Measurements from ENCODE around the gene EVI2A. TPM values are rescaled to one million over a fixed set of nuclear protein-coding genes. Genes with fewer than 3 reads are reported as not detected.
"Not testable (repeated sequence)": the region's sequence is repeated elsewhere in the genome, so short reads cannot be mapped to it uniquely, and the experiment has no call there.

The EVI2A gene
- total RNA-seq, 1 donor: 191 TPM

DNA sequence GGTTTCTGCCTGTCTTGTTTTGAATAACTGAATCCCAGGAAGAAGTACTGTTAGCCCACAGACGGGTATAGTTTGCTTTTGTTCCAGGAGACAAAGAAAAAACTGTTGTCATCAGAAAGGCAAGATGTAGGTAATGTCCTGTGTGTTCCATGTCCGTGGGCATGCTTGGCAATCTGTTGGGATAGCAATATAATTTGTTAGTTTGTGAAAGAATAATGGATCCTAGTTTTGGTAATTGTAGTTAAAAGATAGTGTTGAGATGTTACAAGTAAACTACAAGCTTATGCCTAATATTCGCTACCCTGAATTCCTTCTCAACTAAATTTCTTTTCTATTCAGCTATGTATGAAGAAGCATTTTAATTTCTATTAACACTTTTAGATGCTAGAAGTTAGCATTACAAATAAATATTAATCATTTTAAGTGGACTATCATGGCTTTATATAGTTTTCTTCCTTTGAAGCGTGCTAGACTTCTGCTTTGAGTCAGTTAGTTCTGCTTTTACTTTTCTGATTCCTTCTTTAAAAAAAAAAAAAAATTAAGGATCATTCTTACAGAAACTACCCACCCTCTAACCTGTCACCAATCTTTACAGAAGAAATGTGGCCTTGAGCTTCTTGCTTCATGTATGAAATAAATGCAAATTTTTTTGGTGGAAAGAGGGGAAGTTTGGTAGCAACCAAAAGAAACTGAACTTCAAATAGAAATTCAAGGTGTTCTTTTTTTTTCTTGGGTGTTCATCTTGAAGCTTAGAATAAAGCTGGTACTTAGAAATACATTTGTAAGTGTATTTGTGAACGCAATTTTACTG, 2.4 kb downstream of the EVI2A start:
- Histone ChIP-seq H3K79me2 (ENCODE audit: insufficient read depth, low read length) (peaks cover 22% of the 10 kb centered on the region), H3K36me3 (ENCODE audit: insufficient read depth, low read length) (no peaks in the 10 kb centered on the region), H3K4me3 (ENCODE audit: insufficient read depth, low read length) (no peak overlapping the region), H2AFZ (ENCODE audit: low read length) (no peak overlapping the region), H3K27me3 (ENCODE audit: insufficient read depth, low read length) (no peaks in the 10 kb centered on the region), H3K4me1 (ENCODE audit: insufficient read depth, low read length) (peaks cover 25% of the 10 kb centered on the region), H3K4me2 (ENCODE audit: insufficient read depth, low read length) (peak overlapping the region; percentile 10), H4K20me1 (ENCODE audit: insufficient read depth, low read length) (no peaks in the 10 kb centered on the region), H3K27ac (ENCODE audit: low read depth, low read length) (peak overlapping the region; percentile 54), H3K9me3 (ENCODE audit: low read depth, low read length) (no peaks in the 10 kb centered on the region)
- TF ChIP-seq, protein P1, sequence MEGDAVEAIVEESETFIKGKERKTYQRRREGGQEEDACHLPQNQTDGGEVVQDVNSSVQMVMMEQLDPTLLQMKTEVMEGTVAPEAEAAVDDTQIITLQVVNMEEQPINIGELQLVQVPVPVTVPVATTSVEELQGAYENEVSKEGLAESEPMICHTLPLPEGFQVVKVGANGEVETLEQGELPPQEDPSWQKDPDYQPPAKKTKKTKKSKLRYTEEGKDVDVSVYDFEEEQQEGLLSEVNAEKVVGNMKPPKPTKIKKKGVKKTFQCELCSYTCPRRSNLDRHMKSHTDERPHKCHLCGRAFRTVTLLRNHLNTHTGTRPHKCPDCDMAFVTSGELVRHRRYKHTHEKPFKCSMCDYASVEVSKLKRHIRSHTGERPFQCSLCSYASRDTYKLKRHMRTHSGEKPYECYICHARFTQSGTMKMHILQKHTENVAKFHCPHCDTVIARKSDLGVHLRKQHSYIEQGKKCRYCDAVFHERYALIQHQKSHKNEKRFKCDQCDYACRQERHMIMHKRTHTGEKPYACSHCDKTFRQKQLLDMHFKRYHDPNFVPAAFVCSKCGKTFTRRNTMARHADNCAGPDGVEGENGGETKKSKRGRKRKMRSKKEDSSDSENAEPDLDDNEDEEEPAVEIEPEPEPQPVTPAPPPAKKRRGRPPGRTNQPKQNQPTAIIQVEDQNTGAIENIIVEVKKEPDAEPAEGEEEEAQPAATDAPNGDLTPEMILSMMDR (IDR thresholded peaks at IDR 0.05; ENCODE audit: extremely low read depth, low read depth, low read length): no peak
- DNase-seq (ENCODE audit: insufficient read length, low spot score, missing footprints): no peak

DNA sequence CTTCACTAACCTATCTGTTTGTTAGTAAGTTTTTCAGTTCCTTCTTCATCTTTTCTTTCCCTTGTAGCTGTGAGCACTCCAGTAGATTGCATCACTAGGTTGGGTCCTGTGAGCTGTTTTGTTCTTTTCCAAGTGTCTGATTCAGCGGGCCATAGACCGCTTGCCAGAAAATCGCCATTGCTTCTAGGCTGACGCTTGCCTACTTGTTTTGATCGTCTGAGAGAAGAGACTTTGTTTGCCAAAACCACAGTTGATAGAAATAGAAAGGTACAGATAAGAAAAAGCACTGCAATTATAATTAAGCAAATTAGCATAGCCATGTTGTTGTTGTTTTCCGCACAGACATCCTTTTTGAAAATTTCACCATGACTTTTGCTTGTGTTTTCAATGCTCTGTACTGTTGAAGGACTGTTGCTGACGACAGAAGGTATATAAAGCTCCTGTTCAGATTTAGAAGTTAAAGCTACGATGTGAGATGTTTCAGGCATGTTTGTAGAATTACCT, 3.1 kb downstream of the EVI2A start:
- TF ChIP-seq, protein P1 (IDR thresholded peaks at IDR 0.05; ENCODE audit: extremely low read depth, low read depth, low read length): no peak
- Histone ChIP-seq H3K27me3 (ENCODE audit: insufficient read depth, low read length) (no peaks in the 10 kb centered on the region), H4K20me1 (ENCODE audit: insufficient read depth, low read length) (no peaks in the 10 kb centered on the region), H3K79me2 (ENCODE audit: insufficient read depth, low read length) (peaks cover 22% of the 10 kb centered on the region), H3K36me3 (ENCODE audit: insufficient read depth, low read length) (no peaks in the 10 kb centered on the region), H3K4me3 (ENCODE audit: insufficient read depth, low read length) (peak overlapping the region; percentile 9), H3K4me1 (ENCODE audit: insufficient read depth, low read length) (peaks cover 32% of the 10 kb centered on the region), H3K27ac (ENCODE audit: low read depth, low read length) (peak overlapping the region; percentile 54), H3K4me2 (ENCODE audit: insufficient read depth, low read length) (peak overlapping the region; percentile 10), H2AFZ (ENCODE audit: low read length) (no peak overlapping the region), H3K9me3 (ENCODE audit: low read depth, low read length) (no peaks in the 10 kb centered on the region)
- no peak for DNase-seq (ENCODE audit: insufficient read length, low spot score, missing footprints)

DNA sequence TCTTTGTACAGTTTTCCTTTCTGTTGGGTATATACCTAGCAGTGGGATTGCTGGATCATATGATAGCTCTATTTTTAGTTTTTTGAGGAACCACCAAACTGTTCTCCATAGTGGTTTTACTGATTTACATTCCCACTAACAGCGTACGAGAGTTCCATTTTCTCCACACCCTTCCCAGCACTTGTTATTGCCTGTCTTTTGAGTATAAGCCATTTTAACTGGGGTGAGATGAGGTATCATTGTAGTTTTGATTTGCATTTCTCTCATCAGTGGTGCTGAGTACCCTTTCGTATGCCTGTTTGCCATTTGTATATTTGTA, 6.7 kb downstream of the EVI2A start:
- no peaks in the 10 kb centered on the region for H3K9me3 ChIP-seq (ENCODE audit: low read depth, low read length)
- TF ChIP-seq, protein P1 (IDR thresholded peaks at IDR 0.05; ENCODE audit: extremely low read depth, low read depth, low read length): no peak
- H3K27ac ChIP-seq (ENCODE audit: low read depth, low read length): no peak overlapping the region
- no peaks in the 10 kb centered on the region for H3K36me3 ChIP-seq (ENCODE audit: insufficient read depth, low read length)
- H3K27me3 ChIP-seq (ENCODE audit: insufficient read depth, low read length): no peaks in the 10 kb centered on the region
- H3K79me2 ChIP-seq (ENCODE audit: insufficient read depth, low read length): peaks cover 22% of the 10 kb centered on the region
- H2AFZ ChIP-seq (ENCODE audit: low read length): no peak overlapping the region
- H4K20me1 ChIP-seq (ENCODE audit: insufficient read depth, low read length): no peaks in the 10 kb centered on the region
- no peak for DNase-seq (ENCODE audit: insufficient read length, low spot score, missing footprints)
- no peak overlapping the region for H3K4me3 ChIP-seq (ENCODE audit: insufficient read depth, low read length)
- peaks cover 21% of the 10 kb centered on the region for H3K4me1 ChIP-seq (ENCODE audit: insufficient read depth, low read length)
- H3K4me2 ChIP-seq (ENCODE audit: insufficient read depth, low read length): no peak overlapping the region

DNA sequence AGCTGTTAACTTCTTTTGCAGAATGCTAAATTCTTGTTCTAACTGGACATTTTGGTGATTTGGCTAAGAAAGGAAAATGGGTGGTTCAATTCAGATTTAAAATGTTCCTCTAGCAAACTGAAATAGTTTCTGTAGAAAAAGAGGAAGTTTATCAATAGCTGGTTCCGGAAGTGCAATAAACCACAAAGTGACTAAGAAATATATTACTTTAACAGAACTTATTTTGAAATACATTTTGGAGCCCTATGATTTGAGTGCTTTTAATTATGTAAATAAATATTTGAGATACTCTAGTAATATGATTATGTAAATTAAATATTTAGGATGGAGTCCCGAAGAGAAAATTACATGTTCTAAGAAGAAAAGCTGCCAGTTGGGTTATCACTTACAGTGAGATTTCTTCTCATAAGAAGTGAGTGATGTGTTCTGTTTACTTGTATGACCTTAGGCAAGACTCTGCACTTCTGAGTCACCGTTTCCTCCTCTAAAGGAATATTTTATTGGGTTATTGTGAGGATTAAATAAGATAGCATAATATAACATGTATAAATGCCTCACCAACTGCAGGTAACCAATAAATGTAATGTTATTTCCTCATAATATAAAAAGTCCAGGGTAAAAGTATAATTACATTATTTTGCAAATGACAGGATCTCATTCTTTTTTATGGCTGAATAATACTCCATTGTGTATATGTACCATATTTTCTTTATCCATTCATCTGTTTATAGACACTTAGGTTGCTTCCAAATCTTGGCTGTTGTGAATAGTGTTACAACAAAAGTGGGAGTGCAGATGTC, 7.2 kb downstream of the EVI2A start, which contains the start of gene EVI2B:
EVI2B (minus strand) TSS at position 73 of the 800 bp plus-strand sequence. CDS start 8,445 bp downstream, outside the sequence.
- peak within 1 kb of the TSS; percentile 55 for H3K4me2 ChIP-seq (ENCODE audit: insufficient read depth, low read length)
- TF ChIP-seq, protein P1 (IDR thresholded peaks at IDR 0.05; ENCODE audit: extremely low read depth, low read depth, low read length): no peak
- no peaks in the 10 kb centered on the region for H3K9me3 ChIP-seq (ENCODE audit: low read depth, low read length)

DNA sequence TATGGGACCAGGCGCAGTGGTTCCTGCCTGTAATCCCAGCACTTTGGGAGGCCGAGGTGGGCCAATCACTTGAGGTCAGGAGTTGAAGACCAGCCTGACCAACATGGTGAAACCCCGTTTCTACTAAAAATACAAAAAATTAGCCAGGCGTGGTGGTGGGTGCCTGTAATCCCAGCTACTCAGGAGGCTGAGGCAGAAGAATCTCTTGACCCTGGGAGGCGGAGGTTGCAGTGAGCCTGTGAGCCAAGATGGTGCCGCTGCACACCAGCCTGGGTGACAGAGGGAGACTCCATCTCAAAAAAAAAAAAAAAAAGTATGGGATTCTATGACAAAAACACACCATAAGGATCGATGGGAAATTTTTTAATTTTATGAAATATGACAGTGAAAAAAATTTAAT, 9.2 kb downstream of the EVI2A start:
- H4K20me1 ChIP-seq (ENCODE audit: insufficient read depth, low read length); H3K27ac ChIP-seq (ENCODE audit: low read depth, low read length); DNase-seq (ENCODE audit: insufficient read length, low spot score, missing footprints); H3K36me3 ChIP-seq (ENCODE audit: insufficient read depth, low read length); H3K27me3 ChIP-seq (ENCODE audit: insufficient read depth, low read length); H3K9me3 ChIP-seq (ENCODE audit: low read depth, low read length); H3K4me3 ChIP-seq (ENCODE audit: insufficient read depth, low read length); H3K4me2 ChIP-seq (ENCODE audit: insufficient read depth, low read length); H2AFZ ChIP-seq (ENCODE audit: low read length): not testable (repeated sequence)
- H3K79me2 ChIP-seq (ENCODE audit: insufficient read depth, low read length): peaks cover 12% of the 10 kb centered on the region
- peaks cover 16% of the 10 kb centered on the region for H3K4me1 ChIP-seq (ENCODE audit: insufficient read depth, low read length)

More for the DNA sequence above, 7.2 kb downstream of the EVI2A start, which contains the start of gene EVI2B:
- Histone ChIP-seq H3K4me3 (ENCODE audit: insufficient read depth, low read length) (no peak within 1 kb of the TSS), H3K27ac (ENCODE audit: low read depth, low read length) (peak within 1 kb of the TSS; percentile 50), H4K20me1 (ENCODE audit: insufficient read depth, low read length) (no peaks in the 10 kb centered on the region), H3K36me3 (ENCODE audit: insufficient read depth, low read length) (no peaks in the 10 kb centered on the region), H3K79me2 (ENCODE audit: insufficient read depth, low read length) (peaks cover 20% of the 10 kb centered on the region), H3K27me3 (ENCODE audit: insufficient read depth, low read length) (no peaks in the 10 kb centered on the region), H3K4me1 (ENCODE audit: insufficient read depth, low read length) (peaks cover 21% of the 10 kb centered on the region), H2AFZ (ENCODE audit: low read length) (no peak within 1 kb of the TSS)
- no peak for DNase-seq (ENCODE audit: insufficient read length, low spot score, missing footprints)

Measured in osteoblast (primary cell).